ENCODE data around the gene NFATC1.

NFATC1 gene

GRCh38 chr18:79450289-79451080 lies 54.8 kb downstream of the NFATC1 start:
- Histone ChIP-seq H3K4me3 (replicated peaks; ENCODE audit: low read depth, low read length) (no peak overlapping the region), H3K27me3 (replicated peaks; ENCODE audit: control insufficient read depth, insufficient read depth, low read length) (no peaks in the 10 kb centered on the region), H3K36me3 (ENCODE audit: control insufficient read depth, insufficient read depth, low read length) (no peaks in the 10 kb centered on the region)
- DNase-seq (ENCODE audit: extremely low read depth, insufficient read length), result no peak
- TF ChIP-seq CTCF (IDR thresholded peaks at IDR 0.05; ENCODE audit: insufficient read depth, low read length, poor library complexity, severe bottlenecking), result no peak

- no peak for DNase-seq (ENCODE audit: extremely low read depth, insufficient read length)
- H3K27me3 ChIP-seq (replicated peaks; ENCODE audit: control insufficient read depth, insufficient read depth, low read length), result no peaks in the 10 kb centered on the region
- H3K36me3 ChIP-seq (ENCODE audit: control insufficient read depth, insufficient read depth, low read length), result no peaks in the 10 kb centered on the region
- TF ChIP-seq CTCF (IDR thresholded peaks at IDR 0.05; ENCODE audit: insufficient read depth, low read length, poor library complexity, severe bottlenecking), result no peak
- H3K4me3 ChIP-seq (replicated peaks; ENCODE audit: low read depth, low read length), result no peak overlapping the region
These were observed 55.8 kb downstream of the NFATC1 start for GRCh38 chr18:79451237-79452125.

GRCh38 chr18:79452190-79452990 lies 56.7 kb downstream of the NFATC1 start:
- no peak overlapping the region for H3K4me3 ChIP-seq (replicated peaks; ENCODE audit: low read depth, low read length)
- H3K27me3 ChIP-seq (replicated peaks; ENCODE audit: control insufficient read depth, insufficient read depth, low read length), result no peaks in the 10 kb centered on the region
- H3K36me3 ChIP-seq (ENCODE audit: control insufficient read depth, insufficient read depth, low read length), result no peaks in the 10 kb centered on the region
- no peak for TF ChIP-seq CTCF (IDR thresholded peaks at IDR 0.05; ENCODE audit: insufficient read depth, low read length, poor library complexity, severe bottlenecking)
- no peak for DNase-seq (ENCODE audit: extremely low read depth, insufficient read length)

GRCh38 chr18:79452991-79453645 lies 57.4 kb downstream of the NFATC1 start:
- DNase-seq (ENCODE audit: extremely low read depth, insufficient read length), result no peak
- no peak for TF ChIP-seq CTCF (IDR thresholded peaks at IDR 0.05; ENCODE audit: insufficient read depth, low read length, poor library complexity, severe bottlenecking)
- Histone ChIP-seq H3K36me3 (ENCODE audit: control insufficient read depth, insufficient read depth, low read length) (no peaks in the 10 kb centered on the region), H3K4me3 (replicated peaks; ENCODE audit: low read depth, low read length) (no peak overlapping the region), H3K27me3 (replicated peaks; ENCODE audit: control insufficient read depth, insufficient read depth, low read length) (no peaks in the 10 kb centered on the region)

Measured in GM06990 (cell line).